IMR-90 (cell line): ENCODE measurements around the gene ST3GAL4.

Experiments used
- CTCF ChIP-seq: conservative IDR thresholded peaks from 2 replicates; pipeline ENCODE4 v1.5.1; 2012; ENCODE audit warnings: mild to moderate bottlenecking, low read depth, low read length, improper control_type of control experiment
- FOS ChIP-seq: fragments of 150-350 bp; IDR thresholded peaks from 2 replicates; pipeline ENCODE4 v1.6.1; 2016; ENCODE audit warnings: low read depth, low read length
- SMC3 ChIP-seq: fragments of 150-350 bp; IDR thresholded peaks from 2 replicates; pipeline ENCODE4 v1.6.1; 2016; ENCODE audit warnings: low read depth, mild to moderate bottlenecking, antibody characterized with exemption, low read length, moderate library complexity

- TF ChIP-seq CTCF (no peak), FOS (no peak), SMC3 (no peak)
These were observed 10.2 kb upstream of the ST3GAL4 start for GRCh38 chr11:126345283-126345682.
